Measurements from ENCODE around the gene CBFA2T2.

The CBFA2T2 gene

DNA sequence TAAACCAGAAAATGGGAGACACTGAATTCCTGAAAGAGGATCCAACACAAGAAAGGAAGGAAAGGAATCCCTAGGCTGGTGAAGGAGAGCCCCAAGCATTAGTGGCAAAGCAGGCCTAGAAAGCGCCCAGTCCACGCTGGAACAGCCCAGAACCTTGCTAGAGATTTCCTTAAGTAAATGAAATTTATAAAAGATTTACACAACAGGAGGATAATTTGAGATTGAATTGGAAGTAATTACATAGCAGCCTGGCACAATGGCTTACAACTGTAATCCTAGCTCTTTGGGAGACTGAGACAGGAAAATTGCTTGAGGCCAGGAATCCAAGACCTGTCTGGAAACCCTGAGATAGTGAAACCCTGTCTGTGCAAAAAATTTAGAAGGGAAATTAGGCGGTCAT is 145.4 kb downstream of the CBFA2T2 start:
- TF ChIP-seq GATA3 (IDR thresholded peaks at IDR 0.05; ENCODE audit: low read depth, low read length) (no peak), GATA2 (IDR thresholded peaks at IDR 0.05; ENCODE audit: low read depth, low read length) (no peak)

DNA sequence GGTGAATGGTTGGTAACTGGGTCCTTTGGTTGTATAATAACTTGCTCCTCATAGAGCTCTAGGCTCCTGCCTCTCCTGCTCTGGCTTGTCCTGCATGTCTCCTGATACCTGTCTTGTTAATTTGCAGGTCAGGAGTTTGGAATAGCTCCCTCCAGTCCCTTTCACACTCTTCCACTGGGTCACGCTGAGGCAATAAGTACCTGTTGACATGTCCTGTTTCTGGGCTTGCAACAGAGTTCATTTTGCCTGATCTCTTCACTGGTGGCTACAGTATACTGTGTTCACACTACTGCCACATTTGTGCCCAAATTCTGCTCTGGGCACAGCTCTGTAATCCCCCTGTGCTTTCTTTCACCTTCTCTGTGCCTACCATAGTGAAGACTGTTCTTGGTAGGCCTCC is 146.9 kb downstream of the CBFA2T2 start:
- TF ChIP-seq GATA3 (IDR thresholded peaks at IDR 0.05; ENCODE audit: low read depth, low read length), result no peak
- no peak for TF ChIP-seq GATA2 (IDR thresholded peaks at IDR 0.05; ENCODE audit: low read depth, low read length)

DNA sequence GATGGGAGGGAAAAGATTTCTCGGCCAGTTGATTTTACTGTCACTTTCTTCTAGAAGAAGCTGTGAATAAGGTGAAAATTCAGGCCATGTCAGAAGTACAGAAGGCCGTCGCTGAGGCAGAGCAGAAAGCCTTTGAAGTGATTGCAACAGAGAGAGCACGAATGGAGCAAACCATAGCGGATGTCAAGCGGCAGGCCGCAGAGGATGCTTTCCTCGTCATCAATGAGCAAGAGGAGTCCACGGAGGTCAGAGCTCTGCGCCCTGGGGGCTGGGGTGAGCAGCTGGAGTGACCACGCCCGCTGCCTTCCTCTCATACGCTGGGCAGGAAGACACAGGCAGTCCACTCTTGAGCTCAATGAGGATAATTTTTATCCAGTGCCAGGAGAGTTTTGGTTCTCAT is 150.4 kb downstream of the CBFA2T2 start:
- TF ChIP-seq GATA3 (IDR thresholded peaks at IDR 0.05; ENCODE audit: low read depth, low read length), result no peak

DNA sequence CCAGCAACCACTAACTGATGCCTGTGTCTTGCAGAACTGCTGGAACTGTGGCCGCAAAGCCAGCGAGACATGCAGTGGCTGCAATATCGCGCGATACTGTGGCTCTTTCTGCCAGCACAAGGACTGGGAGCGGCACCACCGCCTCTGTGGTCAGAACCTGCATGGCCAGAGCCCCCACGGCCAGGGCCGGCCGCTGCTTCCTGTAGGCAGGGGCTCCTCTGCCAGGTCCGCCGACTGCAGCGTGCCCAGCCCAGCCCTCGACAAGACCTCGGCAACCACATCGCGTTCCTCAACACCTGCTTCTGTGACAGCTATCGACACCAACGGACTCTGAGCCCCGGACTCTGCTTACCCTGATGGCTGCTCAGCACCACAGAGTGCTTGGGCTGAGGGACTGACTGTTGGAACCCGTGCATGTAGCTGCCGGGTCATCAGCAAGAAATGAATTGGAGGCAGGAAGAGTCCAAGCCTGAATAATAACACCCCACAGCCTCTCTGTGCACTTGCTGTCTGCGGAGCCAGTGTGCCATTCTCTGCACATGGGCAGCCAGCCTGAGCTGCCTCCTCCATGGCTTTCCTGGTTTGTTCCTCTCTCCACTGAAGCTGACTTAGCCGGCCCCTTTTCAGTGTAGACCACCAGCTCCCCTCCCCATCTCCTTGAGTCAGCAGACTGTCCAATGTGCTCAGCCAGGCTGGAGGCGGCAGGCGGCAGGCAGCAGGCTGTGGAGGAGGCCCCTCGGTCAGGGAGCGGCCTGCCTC is 154.6 kb downstream of the CBFA2T2 start:
- no peak for TF ChIP-seq GATA2 (IDR thresholded peaks at IDR 0.05; ENCODE audit: low read depth, low read length)
- no peak for TF ChIP-seq GATA3 (IDR thresholded peaks at IDR 0.05; ENCODE audit: low read depth, low read length)

DNA sequence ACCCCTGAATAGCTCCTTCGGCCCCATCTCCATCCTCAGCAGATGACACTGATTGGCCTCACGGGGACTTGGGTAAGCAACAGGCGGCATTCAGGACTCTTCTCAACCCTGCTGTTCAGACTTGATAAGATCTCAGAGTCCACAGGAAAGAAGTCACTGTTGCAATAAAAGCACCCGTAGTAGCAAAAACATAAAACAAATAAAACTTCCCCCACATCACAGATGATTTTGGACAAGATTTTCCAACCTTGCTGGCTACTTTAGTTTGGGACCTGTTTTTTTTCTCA is 155.1 kb downstream of the CBFA2T2 start:
- TF ChIP-seq GATA3 (IDR thresholded peaks at IDR 0.05; ENCODE audit: low read depth, low read length) (no peak), GATA2 (IDR thresholded peaks at IDR 0.05; ENCODE audit: low read depth, low read length) (no peak)

DNA sequence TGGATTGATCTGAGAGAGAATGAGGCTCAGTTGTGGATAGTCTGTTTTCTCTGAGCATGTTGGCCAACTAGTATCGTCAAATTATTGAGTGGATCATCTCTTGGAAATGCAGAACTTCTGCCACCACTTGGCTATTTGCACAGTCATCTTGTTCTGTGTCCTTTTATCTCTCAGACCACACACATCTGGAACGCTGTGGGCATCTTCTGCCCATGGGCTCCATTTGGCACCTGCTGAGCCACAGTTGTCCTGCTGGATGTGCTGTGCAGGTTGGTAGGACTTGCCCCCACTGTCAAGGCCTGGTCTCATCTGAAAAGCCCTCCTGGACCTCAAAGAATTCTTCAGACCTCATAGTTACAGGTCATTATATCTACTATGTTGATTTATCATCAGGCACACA is 155.5 kb downstream of the CBFA2T2 start:
- TF ChIP-seq GATA3 (IDR thresholded peaks at IDR 0.05; ENCODE audit: low read depth, low read length) (no peak), GATA2 (IDR thresholded peaks at IDR 0.05; ENCODE audit: low read depth, low read length) (no peak)

DNA sequence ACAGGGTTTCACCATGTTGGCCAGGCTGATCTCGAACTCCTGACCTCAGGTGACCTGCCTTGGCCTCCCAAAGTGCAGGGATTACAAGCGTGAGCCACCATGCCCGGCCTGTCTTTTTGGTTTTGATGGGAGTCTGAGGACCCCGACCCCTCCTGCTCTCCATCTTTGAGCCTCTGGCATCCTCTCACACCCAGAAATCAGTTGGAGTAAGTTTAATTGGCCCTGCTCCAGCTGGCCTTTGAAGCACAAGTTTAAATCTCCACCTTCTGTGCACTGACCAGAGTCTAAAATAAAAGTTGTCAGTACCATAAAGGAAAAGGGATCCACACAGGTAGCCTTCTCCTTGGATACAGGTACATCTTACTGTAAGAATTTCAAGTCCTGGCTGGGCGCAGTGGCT is 156.3 kb downstream of the CBFA2T2 start:
- TF ChIP-seq GATA3 (IDR thresholded peaks at IDR 0.05; ENCODE audit: low read depth, low read length) (no peak), GATA2 (IDR thresholded peaks at IDR 0.05; ENCODE audit: low read depth, low read length) (no peak)

DNA sequence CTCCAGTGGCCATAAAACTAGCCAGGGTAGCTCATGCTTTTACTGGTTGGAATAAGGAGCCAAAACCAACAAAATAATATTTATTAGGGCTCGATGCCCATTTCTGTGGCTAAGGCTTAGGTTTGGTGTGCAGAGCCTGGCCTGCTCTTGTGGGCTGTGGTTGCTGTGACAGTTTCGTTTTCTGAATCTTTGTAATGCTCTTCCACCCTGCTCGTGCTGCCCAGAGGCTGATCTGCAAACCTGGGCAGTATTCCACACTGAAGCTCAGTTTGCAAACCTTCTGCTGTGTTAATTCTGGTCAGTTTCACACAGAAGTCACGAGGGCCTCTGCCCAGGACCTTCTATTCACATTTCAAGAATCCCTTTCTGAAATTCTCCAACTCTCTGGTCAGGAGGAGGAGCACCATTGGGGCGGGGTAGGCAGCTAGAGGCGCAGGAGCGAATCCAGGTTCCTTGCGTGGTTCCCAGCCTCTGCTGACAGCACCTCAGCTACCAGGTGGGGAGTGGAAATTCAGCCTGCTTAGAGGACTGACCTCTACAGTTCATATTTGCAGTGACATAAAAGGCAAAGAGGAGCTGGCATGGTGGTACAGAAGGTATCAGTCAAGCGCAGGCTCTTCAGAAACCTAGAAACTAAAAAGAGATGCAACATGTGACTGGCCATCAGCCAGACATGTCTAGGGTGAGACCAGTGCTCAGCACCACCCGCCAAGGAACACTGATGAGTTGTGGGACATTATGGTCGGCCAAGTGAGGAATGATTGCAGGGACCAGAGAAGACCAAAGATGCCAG is 157.9 kb downstream of the CBFA2T2 start:
- TF ChIP-seq GATA2 (IDR thresholded peaks at IDR 0.05; ENCODE audit: low read depth, low read length) (no peak), GATA3 (IDR thresholded peaks at IDR 0.05; ENCODE audit: low read depth, low read length) (no peak)

DNA sequence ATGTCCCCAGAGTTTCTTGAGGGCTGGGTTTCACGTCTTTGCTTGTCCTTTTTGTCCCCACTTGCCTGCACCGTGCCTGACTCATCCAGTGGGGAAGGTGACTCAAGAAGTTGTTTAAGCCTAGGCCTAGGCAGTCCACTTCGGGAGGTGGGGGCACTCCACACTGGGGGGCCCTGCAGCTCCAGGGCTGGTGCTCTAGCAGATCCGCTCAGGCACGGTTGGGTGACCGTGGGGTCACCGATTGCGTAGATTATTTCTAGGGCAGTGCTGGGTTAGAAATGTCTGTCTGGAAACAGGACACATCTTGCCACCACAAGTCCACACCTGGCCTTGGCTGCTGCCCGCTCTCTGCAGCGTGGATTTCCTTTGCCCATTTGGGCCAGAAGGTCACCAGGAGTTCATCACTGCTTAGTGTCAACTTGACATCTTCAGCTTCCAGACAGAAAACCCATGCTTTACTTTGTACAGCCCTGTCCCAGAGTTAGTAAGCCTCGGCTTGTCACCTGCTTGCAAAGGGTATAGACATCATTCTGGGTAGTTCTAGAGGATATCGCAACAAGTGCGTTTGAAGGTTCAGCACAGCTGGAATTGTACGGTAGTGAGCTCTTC is 158.6 kb downstream of the CBFA2T2 start:
- no peak for TF ChIP-seq GATA3 (IDR thresholded peaks at IDR 0.05; ENCODE audit: low read depth, low read length)
- TF ChIP-seq GATA2 (IDR thresholded peaks at IDR 0.05; ENCODE audit: low read depth, low read length), result no peak

DNA sequence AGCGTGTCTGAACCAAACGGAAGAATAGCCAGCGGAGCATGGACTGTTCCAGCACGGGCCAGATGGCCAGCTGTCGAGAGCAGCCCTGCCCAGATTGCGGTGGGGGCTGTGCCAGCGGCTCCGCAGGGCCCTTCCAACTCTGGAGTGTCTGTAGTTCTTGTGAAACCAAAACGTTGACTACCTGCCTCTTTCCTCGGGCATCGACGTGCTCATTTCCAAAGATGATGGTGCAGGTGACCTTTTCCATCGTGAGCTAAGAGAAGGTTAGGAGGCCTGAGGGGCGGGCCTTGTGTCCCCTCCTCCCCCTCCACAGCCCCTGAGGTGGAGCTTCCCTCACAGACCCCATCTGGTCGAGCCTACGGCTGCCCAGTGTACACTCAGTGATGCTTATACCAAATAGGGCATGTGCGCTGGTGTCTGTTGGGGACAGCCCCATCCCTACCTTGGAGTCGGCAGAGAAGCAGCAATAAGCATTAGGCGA is 159.3 kb downstream of the CBFA2T2 start:
- TF ChIP-seq GATA2 (IDR thresholded peaks at IDR 0.05; ENCODE audit: low read depth, low read length) (no peak), GATA3 (IDR thresholded peaks at IDR 0.05; ENCODE audit: low read depth, low read length) (no peak)

DNA sequence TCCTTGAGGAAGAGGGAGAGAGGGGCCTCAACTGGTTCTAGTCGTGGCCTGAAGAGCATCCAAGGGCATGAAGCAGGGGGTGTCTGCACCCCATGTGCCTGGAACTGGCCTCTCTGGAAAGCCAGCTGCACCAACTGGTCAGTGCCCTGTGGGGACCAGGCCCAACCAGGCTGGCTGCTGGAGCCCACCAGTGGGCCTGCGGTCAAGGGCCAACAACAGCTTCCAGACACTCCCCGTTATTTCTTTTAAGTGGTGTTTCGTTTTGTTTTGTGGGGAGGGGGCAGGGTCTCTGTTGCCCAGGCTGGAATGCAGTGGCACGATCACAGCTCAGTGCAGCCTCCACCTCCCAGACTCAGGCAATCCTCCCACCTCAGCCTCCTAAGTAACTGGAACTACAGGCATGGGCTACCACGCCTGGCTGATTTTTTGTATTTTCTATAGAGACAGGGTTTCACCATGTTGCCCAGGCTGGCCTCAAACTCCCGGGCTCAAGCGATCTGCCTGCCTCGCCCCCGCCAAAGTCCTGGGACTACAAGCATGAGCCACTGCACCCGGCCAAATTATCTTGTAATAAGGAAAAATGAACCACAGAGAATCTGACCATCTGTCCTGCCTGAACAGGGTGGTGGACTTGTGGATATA is 160.3 kb downstream of the CBFA2T2 start:
- TF ChIP-seq GATA2 (IDR thresholded peaks at IDR 0.05; ENCODE audit: low read depth, low read length) (no peak), GATA3 (IDR thresholded peaks at IDR 0.05; ENCODE audit: low read depth, low read length) (no peak)

DNA sequence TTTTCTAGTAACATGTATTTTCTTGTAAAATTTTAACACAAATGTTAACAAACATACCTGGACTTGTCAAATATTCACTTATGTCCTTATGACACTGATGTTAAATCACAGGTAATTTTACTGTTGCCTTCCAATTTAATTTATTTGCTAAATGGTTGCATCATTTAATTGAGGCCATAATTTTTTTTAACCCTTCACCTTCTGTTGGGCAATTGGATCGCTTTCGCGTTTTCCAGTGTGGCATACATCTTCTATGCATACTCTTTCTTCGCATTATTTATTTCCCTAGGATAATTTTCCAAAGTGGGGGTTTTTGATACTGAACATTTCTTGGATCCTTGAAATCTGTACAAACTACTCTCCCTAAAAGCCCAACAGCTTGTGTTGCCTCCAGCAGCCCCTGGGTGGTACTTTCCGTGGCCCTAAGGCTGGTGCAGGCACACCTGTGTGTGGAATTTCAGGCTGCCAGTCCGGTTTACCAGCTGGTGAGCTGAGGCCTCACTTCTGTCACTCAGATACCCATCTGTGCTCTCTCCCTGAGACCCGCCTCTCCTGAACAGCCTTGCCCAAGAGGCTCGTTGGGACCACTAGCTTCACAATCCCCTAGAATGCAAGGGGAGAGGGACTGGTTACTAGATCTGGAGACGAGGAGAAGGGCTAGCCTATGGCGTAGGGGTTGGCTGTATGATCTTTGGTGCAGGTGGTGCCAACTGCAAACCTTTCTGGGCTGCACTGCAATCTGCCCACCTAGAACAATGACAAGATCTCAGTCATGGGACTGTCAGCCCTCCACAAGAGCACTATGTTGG is 161.1 kb downstream of the CBFA2T2 start:
- TF ChIP-seq GATA2 (IDR thresholded peaks at IDR 0.05; ENCODE audit: low read depth, low read length) (no peak), GATA3 (IDR thresholded peaks at IDR 0.05; ENCODE audit: low read depth, low read length) (no peak)

DNA sequence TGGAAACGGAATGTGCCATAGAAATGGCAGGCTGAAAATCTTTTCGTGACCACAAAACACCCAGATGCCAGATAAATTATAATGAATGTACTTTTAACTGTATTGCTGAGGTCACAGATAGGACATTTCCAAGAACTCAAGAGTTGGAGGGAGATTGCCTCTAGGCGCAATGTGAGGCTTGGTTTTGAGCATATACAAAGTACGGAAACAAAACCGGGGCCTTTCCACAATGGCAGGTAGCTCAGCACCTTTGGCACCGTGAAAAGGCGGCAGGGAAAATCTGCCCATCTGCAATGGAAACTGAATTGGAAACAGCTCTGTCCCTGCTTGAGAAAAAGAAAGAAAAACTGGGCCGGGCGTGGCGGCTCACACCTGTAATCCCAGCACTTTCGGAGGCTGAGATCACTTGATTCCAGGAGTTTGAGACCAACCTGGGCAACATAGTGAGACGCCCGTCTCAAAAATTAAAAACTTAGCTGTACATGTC is 161.7 kb downstream of the CBFA2T2 start:
- no peak for TF ChIP-seq GATA3 (IDR thresholded peaks at IDR 0.05; ENCODE audit: low read depth, low read length)
- TF ChIP-seq GATA2 (IDR thresholded peaks at IDR 0.05; ENCODE audit: low read depth, low read length), result no peak
